GM12873 (cell line): Measurements from ENCODE around the gene SLC8A1.

Experiments
- TF ChIP-seq, protein P1 (sequence below): IDR thresholded peaks from 2 replicates; pipeline ENCODE4 v1.5.1; 2012; ENCODE audit warnings: low read depth, mild to moderate bottlenecking, moderate library complexity, low read length, control low read depth; ENCODE audit not compliant: insufficient read depth; ENCODE audit errors: missing control alignments

The SLC8A1 gene

DNA sequence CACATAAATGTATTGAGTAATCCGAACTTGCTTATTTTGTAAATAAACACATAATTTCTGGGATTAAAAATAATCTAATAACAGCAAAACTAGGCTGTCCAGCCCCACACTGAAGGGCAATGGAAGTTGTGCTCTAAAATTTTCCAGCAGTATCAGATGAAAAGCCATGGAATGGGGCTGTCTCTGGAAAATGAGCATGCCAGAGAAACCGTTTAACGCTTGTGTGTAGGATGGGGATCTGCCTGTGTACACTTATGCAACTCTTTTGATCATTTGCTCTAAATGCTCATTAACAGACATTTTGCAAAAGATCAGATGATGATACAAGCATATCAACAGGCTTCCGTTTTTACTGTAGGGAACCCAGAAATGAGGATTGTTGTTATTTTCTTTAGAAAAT, 177.6 kb downstream of the SLC8A1 start:
- TF ChIP-seq, protein P1, sequence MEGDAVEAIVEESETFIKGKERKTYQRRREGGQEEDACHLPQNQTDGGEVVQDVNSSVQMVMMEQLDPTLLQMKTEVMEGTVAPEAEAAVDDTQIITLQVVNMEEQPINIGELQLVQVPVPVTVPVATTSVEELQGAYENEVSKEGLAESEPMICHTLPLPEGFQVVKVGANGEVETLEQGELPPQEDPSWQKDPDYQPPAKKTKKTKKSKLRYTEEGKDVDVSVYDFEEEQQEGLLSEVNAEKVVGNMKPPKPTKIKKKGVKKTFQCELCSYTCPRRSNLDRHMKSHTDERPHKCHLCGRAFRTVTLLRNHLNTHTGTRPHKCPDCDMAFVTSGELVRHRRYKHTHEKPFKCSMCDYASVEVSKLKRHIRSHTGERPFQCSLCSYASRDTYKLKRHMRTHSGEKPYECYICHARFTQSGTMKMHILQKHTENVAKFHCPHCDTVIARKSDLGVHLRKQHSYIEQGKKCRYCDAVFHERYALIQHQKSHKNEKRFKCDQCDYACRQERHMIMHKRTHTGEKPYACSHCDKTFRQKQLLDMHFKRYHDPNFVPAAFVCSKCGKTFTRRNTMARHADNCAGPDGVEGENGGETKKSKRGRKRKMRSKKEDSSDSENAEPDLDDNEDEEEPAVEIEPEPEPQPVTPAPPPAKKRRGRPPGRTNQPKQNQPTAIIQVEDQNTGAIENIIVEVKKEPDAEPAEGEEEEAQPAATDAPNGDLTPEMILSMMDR = no peak

DNA sequence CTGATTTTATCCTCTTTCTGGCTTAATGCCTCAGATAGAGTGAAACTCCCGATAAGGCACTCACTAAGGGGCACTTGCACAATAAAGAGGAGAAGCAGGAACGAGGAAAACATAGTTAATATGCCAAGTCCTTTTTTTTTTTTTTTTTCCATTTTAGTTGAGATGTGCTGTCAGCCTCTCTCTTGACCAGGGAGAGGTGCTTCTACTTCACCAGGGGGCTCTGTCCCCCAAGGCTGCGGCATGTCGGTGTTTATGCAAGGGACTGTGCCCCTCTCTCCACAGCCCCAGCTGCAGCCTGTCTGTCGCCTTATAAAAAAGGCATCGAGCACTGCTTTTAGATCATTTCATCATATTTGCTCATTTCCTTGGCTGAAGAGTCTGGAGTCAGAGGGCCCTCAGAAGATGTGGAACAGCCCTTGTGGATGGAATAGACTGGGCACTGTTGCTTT, 178.1 kb downstream of the SLC8A1 start:
- TF ChIP-seq, protein P1 = no peak

DNA sequence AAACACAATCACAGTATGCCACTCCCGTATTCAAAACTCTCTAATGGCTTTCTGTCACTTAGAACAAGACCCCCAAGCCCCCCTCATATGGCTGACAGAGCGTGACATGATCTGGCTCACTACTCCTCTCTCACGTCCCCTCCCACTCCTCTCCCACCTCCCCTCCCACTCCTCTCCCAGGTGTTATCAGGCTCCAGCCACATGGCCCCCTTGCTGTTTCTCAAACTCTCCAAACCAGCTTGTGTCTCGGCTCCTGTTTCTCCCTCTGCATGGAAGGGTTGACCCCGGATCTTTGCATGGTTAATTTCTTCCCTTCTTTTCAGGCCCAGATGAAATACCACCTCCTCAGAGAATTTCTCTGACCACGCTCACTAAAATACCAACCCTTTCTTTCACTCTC, 180.8 kb downstream of the SLC8A1 start:
- TF ChIP-seq, protein P1 = no peak

DNA sequence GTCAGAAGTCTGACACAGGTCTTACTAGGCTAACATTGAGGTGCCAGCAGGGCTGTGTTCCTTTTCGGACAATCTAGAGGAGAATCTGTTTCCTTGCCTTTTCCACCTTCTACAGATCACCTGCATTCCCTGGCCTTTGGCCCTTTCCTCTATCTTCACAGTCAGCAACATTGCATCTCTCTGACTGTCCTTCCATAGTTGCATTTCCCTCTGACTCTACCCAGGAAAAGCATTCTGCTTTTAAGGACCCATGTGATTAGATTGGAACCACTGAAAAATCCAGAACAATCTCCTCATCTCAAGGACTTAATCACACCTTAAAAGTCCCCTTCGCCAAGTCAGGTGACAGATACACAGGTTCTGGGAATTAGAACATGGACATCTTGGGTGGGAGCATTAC, 181.5 kb downstream of the SLC8A1 start:
- TF ChIP-seq, protein P1 = no peak

DNA sequence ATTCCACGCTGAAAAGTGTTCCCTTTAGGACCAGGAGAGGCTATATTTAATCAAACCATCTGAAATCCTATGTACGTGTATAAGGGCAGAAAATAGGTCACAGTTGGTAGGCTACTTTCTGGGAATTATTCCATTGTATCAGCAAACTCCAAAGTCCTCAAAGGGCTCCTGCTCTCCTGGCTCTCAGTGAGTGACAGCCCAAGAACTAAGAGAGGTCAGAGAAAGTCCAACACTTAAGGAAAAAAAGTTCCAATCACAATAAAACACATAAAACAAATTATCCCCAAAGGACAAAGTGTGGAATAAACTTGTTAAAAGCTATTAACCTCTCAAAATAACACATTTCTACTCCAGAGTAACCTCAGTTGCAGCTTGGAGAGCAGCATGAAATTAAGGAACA, 183.3 kb downstream of the SLC8A1 start:
- TF ChIP-seq, protein P1 = no peak

DNA sequence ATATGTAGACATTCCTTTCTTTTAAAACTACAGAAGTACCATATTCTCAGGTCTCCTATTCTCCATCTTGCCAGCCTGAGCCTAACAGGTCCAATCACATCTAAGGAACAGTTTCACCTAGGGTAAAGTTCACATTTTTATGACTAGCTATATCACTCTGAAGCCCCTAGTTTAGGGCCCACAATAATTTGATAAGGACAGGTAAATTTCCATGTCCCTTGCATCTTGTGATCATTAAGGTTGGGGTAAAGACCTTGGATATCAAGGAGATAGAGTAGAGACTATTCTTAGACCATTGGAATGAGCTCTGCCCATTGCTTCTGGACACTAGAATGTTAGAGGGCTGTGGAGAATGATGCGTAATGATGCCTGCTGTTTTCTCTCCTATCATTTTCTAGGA, 185.7 kb downstream of the SLC8A1 start:
- TF ChIP-seq, protein P1 = no peak

DNA sequence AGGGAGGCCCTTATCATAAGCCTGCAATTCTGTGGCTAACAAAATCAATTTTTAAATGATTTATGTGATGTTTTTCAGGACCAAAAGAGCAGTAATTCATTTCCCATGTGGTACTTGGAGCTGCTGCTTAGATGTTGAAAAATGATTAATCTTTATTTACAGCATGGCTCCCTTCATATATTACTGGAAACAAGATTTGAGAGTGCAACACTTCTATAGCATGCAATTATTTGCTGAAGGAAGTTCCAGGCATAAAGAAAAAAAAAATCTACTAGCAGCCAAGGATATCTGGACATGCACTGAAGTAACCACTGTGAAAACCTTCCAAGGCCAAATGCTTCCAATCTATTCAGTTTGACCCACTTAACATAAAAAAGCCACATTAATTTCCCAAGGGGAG, 186.3 kb downstream of the SLC8A1 start:
- TF ChIP-seq, protein P1 = no peak
